B cell (primary cell): ENCODE results near the gene GALM.

Experiments used
- CTCF ChIP-seq: fragments of 200-600 bp; IDR thresholded peaks from one replicate; pipeline ENCODE4 v1.8.0; 2022; ENCODE audit warnings: antibody characterized with exemption, mild to moderate bottlenecking
- EZH2 ChIP-seq: IDR thresholded peaks from 2 replicates; pipeline ENCODE4 v1.6.1; 2012; ENCODE audit warnings: borderline replicate concordance, low read depth, mild to moderate bottlenecking, moderate library complexity, low read length; ENCODE audit not compliant: insufficient read depth, poor library complexity, severe bottlenecking

GRCh38 chr2:38698467-38699003, 32.6 kb downstream of the GALM start:
- no peak for TF ChIP-seq CTCF
- TF ChIP-seq EZH2: no peak
